H1 (cell line): Measurements from ENCODE around the gene STEAP3. TPM values are rescaled to one million over a fixed set of nuclear protein-coding genes. Genes with fewer than 3 reads are reported as not detected.

ENCODE experiments used
- CTCF ChIA-PET: fragments of 300-600 bp; sonication (Branson Sonifier 250); formaldehyde crosslinking; loops from one replicate; lab custom pipeline; 2021; ENCODE audit not compliant: partially characterized antibody; lab: Charles Lee
- POLR2A ChIA-PET: fragments of 300-600 bp; sonication (Branson Sonifier 250); formaldehyde crosslinking; loops from one replicate; lab custom pipeline; 2021; ENCODE audit warnings: inconsistent platforms; ENCODE audit not compliant: partially characterized antibody; lab: Charles Lee
- DNase-seq, 2 experiments: peaks; one replicate each; pipeline versions ENCODE4 v3.0.0 to v3.0.0-alpha.2; 2010 to 2022; ENCODE audit warnings: low spot score in 2 of 2, low read depth in 1 of 2, mixed read lengths in 1 of 2
- FAIRE-seq: peaks from 2 replicates; lab custom pipeline; 2011; peaks lifted over from hg19 to GRCh38; lab: Jason Lieb, UNC
- H2AFZ ChIP-seq: 2 replicates; pipeline ENCODE4 v1.8.1; 2012; ENCODE audit warnings: low read length, inconsistent platforms
- H2AK5ac ChIP-seq: 2 replicates; pipeline ENCODE4 v1.6.1; 2013; ENCODE audit warnings: low read depth, low read length
- H2BK120ac ChIP-seq: replicated peaks from 2 replicates; pipeline ENCODE3; 2013; ENCODE audit warnings: low read depth, low read length, inconsistent platforms
- H2BK12ac ChIP-seq: 2 replicates; pipeline ENCODE4 v1.6.1; 2013; ENCODE audit warnings: low read depth, low read length
- H2BK15ac ChIP-seq: 2 replicates; pipeline ENCODE4 v1.6.1; 2013; ENCODE audit warnings: low read length
- H2BK20ac ChIP-seq: 2 replicates; pipeline ENCODE4 v1.6.1; 2013; ENCODE audit warnings: low read length
- H2BK5ac ChIP-seq: 2 replicates; pipeline ENCODE4 v1.6.1; 2013; ENCODE audit warnings: low read depth, low read length
- H3K14ac ChIP-seq: 2 replicates; pipeline ENCODE4 v1.6.1; 2013; ENCODE audit warnings: inconsistent platforms; ENCODE audit not compliant: insufficient read length
- H3K18ac ChIP-seq: 2 replicates; pipeline ENCODE4 v1.6.1; 2013; ENCODE audit warnings: low read length; ENCODE audit errors: extremely low read depth
- H3K23ac ChIP-seq: 2 replicates; pipeline ENCODE4 v1.6.1; 2013; ENCODE audit warnings: inconsistent platforms; ENCODE audit not compliant: insufficient read length
- H3K23me2 ChIP-seq: 2 replicates; pipeline ENCODE4 v1.6.1; 2013; ENCODE audit warnings: low read depth, low read length
- H3K27ac ChIP-seq: 2 replicates; pipeline ENCODE4 v1.6.1; 2011; ENCODE audit warnings: low read depth, low read length, inconsistent platforms
- H3K27me3 ChIP-seq, 4 experiments: replicated peaks in 1 of 4; 1 replicate in 1 of 4; 2 replicates in 3 of 4; pipeline versions ENCODE4 v1.6.1 to v1.8.1; 2011 to 2013; ENCODE audit warnings: low read length in 3 of 4, mild to moderate bottlenecking in 3 of 4, inconsistent platforms in 2 of 4, mixed read lengths in 2 of 4, moderate library complexity in 1 of 4; ENCODE audit not compliant: control insufficient read depth in 3 of 4, insufficient read depth in 3 of 4; ENCODE audit errors: extremely low read depth in 1 of 4
- H3K36me3 ChIP-seq, 4 experiments: 2 replicates each; pipeline versions ENCODE4 v1.6.1 to v1.8.1; 2011 to 2013; ENCODE audit warnings: mild to moderate bottlenecking in 4 of 4, low read length in 3 of 4, moderate library complexity in 2 of 4, control low read depth in 1 of 4, inconsistent platforms in 1 of 4; ENCODE audit not compliant: insufficient read depth in 4 of 4, control insufficient read depth in 2 of 4
- H3K4ac ChIP-seq: replicated peaks from 2 replicates; pipeline ENCODE3; 2013; ENCODE audit warnings: low read length, low read depth, mixed read lengths, inconsistent platforms; ENCODE audit not compliant: insufficient read length
- H3K4me1 ChIP-seq, 4 experiments: replicated peaks in 1 of 4; 1 replicate in 1 of 4; 2 replicates in 3 of 4; pipeline versions ENCODE4 v1.6.1 to v1.8.1; 2011 to 2013; ENCODE audit warnings: low read length in 3 of 4, inconsistent platforms in 2 of 4, mixed read lengths in 1 of 4; ENCODE audit not compliant: insufficient read depth in 4 of 4, control insufficient read depth in 3 of 4
- H3K4me2 ChIP-seq, 2 experiments: 2 replicates each; pipeline versions ENCODE4 v1.6.1 to v1.8.1; 2011 to 2013; ENCODE audit warnings: low read depth in 2 of 2, low read length in 2 of 2, control low read depth in 1 of 2, inconsistent platforms in 1 of 2, mild to moderate bottlenecking in 1 of 2; ENCODE audit not compliant: insufficient read depth in 1 of 2
- H3K4me3 ChIP-seq, 4 experiments: fragments of 200-600, 300-600 bp in 1 of 4; sonication (generic), shearing (Covaris generic), sonication (Bioruptor Twin) in 1 of 4; 2 replicates each; pipeline versions ENCODE4 v1.5.1 to v1.8.1; 2011 to 2016; ENCODE audit warnings: low read length in 4 of 4, low read depth in 3 of 4, control low read depth in 2 of 4, inconsistent platforms in 2 of 4, mild to moderate bottlenecking in 2 of 4, mixed read lengths in 1 of 4, moderate library complexity in 1 of 4; ENCODE audit not compliant: insufficient read depth in 2 of 4; ENCODE audit errors: extremely low read depth in 1 of 4
- H3K56ac ChIP-seq: replicated peaks from 2 replicates; pipeline ENCODE3; 2013; ENCODE audit warnings: low read depth, mild to moderate bottlenecking, mixed read lengths, low read length, inconsistent platforms; ENCODE audit not compliant: insufficient read length
- H3K79me1 ChIP-seq: 2 replicates; pipeline ENCODE4 v1.6.1; 2013; ENCODE audit warnings: low read depth, low read length, control low read depth
- H3K79me2 ChIP-seq, 2 experiments: 2 replicates each; pipeline versions ENCODE4 v1.6.1 to v1.8.1; 2012 to 2013; ENCODE audit warnings: low read length in 2 of 2, mild to moderate bottlenecking in 2 of 2, inconsistent platforms in 1 of 2; ENCODE audit not compliant: insufficient read depth in 2 of 2, control insufficient read depth in 1 of 2
- H3K9ac ChIP-seq, 4 experiments: replicated peaks in 1 of 4; 1 replicate in 1 of 4; 2 replicates in 3 of 4; pipeline versions ENCODE4 v1.6.1 to v1.8.1; 2011 to 2013; ENCODE audit warnings: low read depth in 3 of 4, low read length in 3 of 4, control low read depth in 2 of 4, mild to moderate bottlenecking in 2 of 4, moderate library complexity in 2 of 4, inconsistent platforms in 1 of 4; ENCODE audit errors: extremely low read depth in 1 of 4
- H3K9me3 ChIP-seq, 2 experiments: 2 replicates each; pipeline versions ENCODE4 v1.6.1 to v1.8.1; 2012 to 2013; ENCODE audit warnings: mild to moderate bottlenecking in 2 of 2, moderate library complexity in 2 of 2, control low read depth in 1 of 2, inconsistent platforms in 1 of 2, low read depth in 1 of 2, low read length in 1 of 2, mixed read lengths in 1 of 2; ENCODE audit not compliant: insufficient read depth in 2 of 2
- H4K20me1 ChIP-seq, 2 experiments: replicated peaks in 1 of 2; 2 replicates each; pipeline versions ENCODE3 to v1.8.1; 2011 to 2013; ENCODE audit warnings: inconsistent platforms in 2 of 2, low read length in 2 of 2, mild to moderate bottlenecking in 1 of 2; ENCODE audit not compliant: insufficient read depth in 2 of 2, control insufficient read depth in 1 of 2
- H4K5ac ChIP-seq: 2 replicates; pipeline ENCODE4 v1.6.1; 2013; ENCODE audit warnings: low read length, low read depth, mixed read lengths, inconsistent platforms; ENCODE audit not compliant: insufficient read length
- H4K8ac ChIP-seq: 2 replicates; pipeline ENCODE4 v1.8.0; 2013; ENCODE audit warnings: mild to moderate bottlenecking, moderate library complexity, low read length, inconsistent platforms; ENCODE audit not compliant: insufficient read depth; ENCODE audit errors: extremely low read depth
- H4K91ac ChIP-seq: replicated peaks from 2 replicates; pipeline ENCODE3; 2013; ENCODE audit warnings: low read length, mixed read lengths, inconsistent platforms; ENCODE audit not compliant: insufficient read length
- ASH2L ChIP-seq: fragments of 200-600, 300-600 bp; sonication (generic); IDR thresholded peaks from one replicate; pipeline ENCODE4 v1.7.1; 2017; ENCODE audit warnings: low read length
- BACH1 ChIP-seq: IDR thresholded peaks from 2 replicates; pipeline ENCODE4 v1.6.1; 2012; ENCODE audit warnings: low read length, improper control_type of control experiment
- CBX8 ChIP-seq: fragments of 300-800, 300-1000 bp; sonication (generic); IDR thresholded peaks from 2 replicates; pipeline ENCODE4 v1.7.1; 2016; ENCODE audit warnings: low read depth, low read length, borderline replicate concordance
- FOSL1 ChIP-seq: IDR thresholded peaks from 2 replicates; pipeline ENCODE4 v1.6.1; 2011; ENCODE audit warnings: mild to moderate bottlenecking, low read depth, low read length, moderate library complexity; ENCODE audit not compliant: insufficient read depth
- HDAC6 ChIP-seq: IDR thresholded peaks from one replicate; pipeline ENCODE4 v1.7.1; 2012; ENCODE audit warnings: low read depth, mild to moderate bottlenecking, inconsistent platforms, low read length, moderate library complexity
- KDM1A ChIP-seq: fragments of 200-600, 300-600 bp; sonication (generic); IDR thresholded peaks from 2 replicates; pipeline ENCODE4 v1.7.1; 2016; ENCODE audit warnings: mild to moderate bottlenecking, low read length, borderline replicate concordance
- MAX ChIP-seq: IDR thresholded peaks from 2 replicates; pipeline ENCODE4 v1.6.1; 2012; ENCODE audit warnings: inconsistent platforms
- RXRA ChIP-seq: IDR thresholded peaks from 2 replicates; pipeline ENCODE4 v1.6.1; 2011; ENCODE audit warnings: low read depth, mild to moderate bottlenecking, low read length, moderate library complexity; ENCODE audit not compliant: insufficient read depth
- SIN3A ChIP-seq, 2 experiments: IDR thresholded peaks in 1 of 2; conservative IDR thresholded peaks in 1 of 2; 2 replicates each; pipeline ENCODE4 v1.6.1; 2011 to 2012; ENCODE audit warnings: low read length in 2 of 2, improper control_type of control experiment in 1 of 2, low read depth in 1 of 2, mild to moderate bottlenecking in 1 of 2
- SP1 ChIP-seq: IDR thresholded peaks from 2 replicates; pipeline ENCODE4 v1.6.1; 2011; ENCODE audit warnings: low read depth, low read length
- TBP ChIP-seq: IDR thresholded peaks from 2 replicates; pipeline ENCODE4 v1.6.1; 2011; ENCODE audit warnings: low read depth, low read length, improper control_type of control experiment
- TEAD4 ChIP-seq: IDR thresholded peaks from 2 replicates; pipeline ENCODE4 v1.6.1; 2012; ENCODE audit warnings: low read depth, low read length, inconsistent platforms, mixed read lengths
- YY1 ChIP-seq: IDR thresholded peaks from 2 replicates; pipeline ENCODE4 v1.6.1; 2011; ENCODE audit warnings: low read depth, mild to moderate bottlenecking, low read length
- ZNF274 ChIP-seq: IDR thresholded peaks from 2 replicates; pipeline ENCODE4 v1.7.0; 2012; ENCODE audit warnings: low read length, borderline replicate concordance; ENCODE audit errors: extremely low read depth
- WGBS, 2 experiments: shearing (Covaris generic) in 1 of 2; methylation state at CpG; one replicate each; pipeline versions ENCODE4 v1.1.6 to v1.1.7; 2013 to 2015; ENCODE audit warnings: low lambda C conversion rate in 2 of 2, mixed read lengths in 2 of 2, inconsistent platforms in 1 of 2, low coverage in 1 of 2, missing lambda C conversion rate in 1 of 2; ENCODE audit not compliant: insufficient replicate concordance in 2 of 2, insufficient coverage in 1 of 2, insufficient read length in 1 of 2; ENCODE audit errors: extremely low coverage in 1 of 2, missing lambda C conversion rate in 1 of 2; 5-methylcytosine and 5-hydroxymethylcytosine counted together
- polyA plus RNA-seq, 7 experiments: library from polyadenylated mRNA; depleted of rRNA in 3 of 7; stranded (reverse) in 5 of 7; unstranded in 2 of 7; fragments of >200 nt in 5 of 7; fragments of 200-250 nt in 2 of 7; gene quantifications; 1 replicate in 5 of 7; 2 replicates in 1 of 7; 4 replicates in 1 of 7; pipeline versions ENCODE4 v1.2.1 to v1.2.3, GENCODE V29; 2011 to 2013; ENCODE audit warnings: missing spikeins in 2 of 7, mixed read lengths in 2 of 7
- total RNA-seq: library from RNA; stranded (reverse); fragmentation: NEBNext Ultra II Directional; extraction: Animal tissue kit (Norgen Biotek cat#: 25700); gene quantifications from 2 replicates; pipeline ENCODE4 v1.2.1, GENCODE V29; 2021

Gene STEAP3
- total and polyA plus RNA-seq, 2 of the 8 experiments (the other 6 are each of a cell fraction or from before 2014, with no cell fraction given): 21.7 to 27.9 TPM

GRCh38 chr2:119251652-119252051 lies 28.0 kb downstream of the STEAP3 start:
- Histone ChIP-seq H2AK5ac (no peak overlapping the region), H3K79me2 (no peaks in the 10 kb centered on the region), H2BK12ac (no peak overlapping the region), H3K27ac (no peak overlapping the region), H4K91ac (no peak overlapping the region), H3K27me3 (no peaks in the 10 kb centered on the region), H3K23ac (no peak overlapping the region), H4K8ac (peak overlapping the region; percentile 18; the same call in 1 of the 2 replicates), H3K36me3 (peaks cover 0 to 6% (median 2%) of the 10 kb centered on the region in 4 experiments; a peak in 2 of 8 replicates), H4K5ac (no peak overlapping the region), H3K4me1 (peaks cover 11 to 21% (median 18%) of the 10 kb centered on the region in 4 experiments), H2BK120ac (no peak overlapping the region), H3K9ac (no peak overlapping the region), H3K56ac (no peak overlapping the region), H3K79me1 (no peaks in the 10 kb centered on the region), H2BK15ac (no peak overlapping the region), H3K4me3 (no peak overlapping the region), H3K4me2 (no peak overlapping the region), H3K14ac (no peak overlapping the region), H3K23me2 (no peaks in the 10 kb centered on the region), H2AFZ (no peak overlapping the region), H4K20me1 (peaks cover 0 to 7% of the 10 kb centered on the region in 2 experiments), H2BK20ac (no peak overlapping the region), H3K9me3 (no peaks in the 10 kb centered on the region), H3K4ac (no peak overlapping the region), H2BK5ac (no peak overlapping the region), H3K18ac (no peak overlapping the region)
- no peak for TF ChIP-seq BACH1
- no peak for TF ChIP-seq SIN3A (conservative IDR thresholded peaks at IDR 0.05 in 1 of 2, IDR thresholded peaks at IDR 0.05 in 1 of 2; ENCODE audit: low read depth in 1 of 2, low read length in 2 of 2)
- TF ChIP-seq MAX: no peak
- TF ChIP-seq TBP: no peak
- no peak for TF ChIP-seq RXRA
- TF ChIP-seq FOSL1: no peak
- TF ChIP-seq HDAC6: no peak
- TF ChIP-seq TEAD4: no peak
- TF ChIP-seq KDM1A: no peak
- no peak for TF ChIP-seq YY1
- no peak for TF ChIP-seq ASH2L
- no peak for TF ChIP-seq SP1
- no peak for TF ChIP-seq ZNF274
- no peak for TF ChIP-seq CBX8
- ChIA-PET POLR2A (interaction anchor here (1.8 kb wide), 1 partner anchor 32 kb away, joined by 3 read pairs; no protein-coding TSS in a partner anchor), CTCF (interaction anchor here (0.8 to 1.7 kb wide), 6 partner anchors 11 to 20 kb away, joined by 3 to 7 read pairs (median 3); no protein-coding TSS in a partner anchor)
- FAIRE-seq: no peak
- WGBS, 2 experiments: 87% methylated on average over 5 of the region's 5 CpGs; no CpG with 5 or more reads in 1 of the 2 experiments
- no peak for DNase-seq
